PC-9 (cell line): ENCODE data around the gene C10orf62.
A peak's percentile ranks its signal among the peaks of the same experiment; 100 is the strongest.

Experiments
- EZH2 ChIP-seq: fragments of 200-600 bp; sonication (generic); IDR thresholded peaks from 2 replicates; pipeline ENCODE4 v1.8.0; 2017; ENCODE audit warnings: antibody characterized with exemption, low read depth
- TF ChIP-seq, protein P1 (sequence below): fragments of 200-600 bp; sonication (generic); conservative IDR thresholded peaks from 2 replicates; pipeline ENCODE4 v1.6.1; 2017; ENCODE audit warnings: mixed run types, antibody characterized with exemption, mild to moderate bottlenecking, moderate library complexity

- TF ChIP-seq, protein P1, sequence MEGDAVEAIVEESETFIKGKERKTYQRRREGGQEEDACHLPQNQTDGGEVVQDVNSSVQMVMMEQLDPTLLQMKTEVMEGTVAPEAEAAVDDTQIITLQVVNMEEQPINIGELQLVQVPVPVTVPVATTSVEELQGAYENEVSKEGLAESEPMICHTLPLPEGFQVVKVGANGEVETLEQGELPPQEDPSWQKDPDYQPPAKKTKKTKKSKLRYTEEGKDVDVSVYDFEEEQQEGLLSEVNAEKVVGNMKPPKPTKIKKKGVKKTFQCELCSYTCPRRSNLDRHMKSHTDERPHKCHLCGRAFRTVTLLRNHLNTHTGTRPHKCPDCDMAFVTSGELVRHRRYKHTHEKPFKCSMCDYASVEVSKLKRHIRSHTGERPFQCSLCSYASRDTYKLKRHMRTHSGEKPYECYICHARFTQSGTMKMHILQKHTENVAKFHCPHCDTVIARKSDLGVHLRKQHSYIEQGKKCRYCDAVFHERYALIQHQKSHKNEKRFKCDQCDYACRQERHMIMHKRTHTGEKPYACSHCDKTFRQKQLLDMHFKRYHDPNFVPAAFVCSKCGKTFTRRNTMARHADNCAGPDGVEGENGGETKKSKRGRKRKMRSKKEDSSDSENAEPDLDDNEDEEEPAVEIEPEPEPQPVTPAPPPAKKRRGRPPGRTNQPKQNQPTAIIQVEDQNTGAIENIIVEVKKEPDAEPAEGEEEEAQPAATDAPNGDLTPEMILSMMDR, result peak; percentile 77
- TF ChIP-seq EZH2, result no peak
These were observed 17.1 kb upstream of the C10orf62 start, which contains the start of gene ANKRD2 for GRCh38 chr10:97572214-97572989.
